ENCODE measurements around the gene EVL.

- no peak for TF ChIP-seq CTCF (conservative IDR thresholded peaks at IDR 0.05; ENCODE audit: low read depth, low read length)
- no peak for TF ChIP-seq EZH2 (IDR thresholded peaks at IDR 0.05; ENCODE audit: borderline replicate concordance, low read depth, low read length, poor library complexity, severe bottlenecking)
These were observed 66.0 kb downstream of the EVL start for GRCh38 chr14:100131181-100131580.
